ENCODE measurements around the gene SYNE1. TPM values are rescaled to one million over a fixed set of nuclear protein-coding genes. Genes with fewer than 3 reads are reported as not detected.

The SYNE1 gene
- total RNA-seq, 2 experiments from 2014 or later: 74.6 to 140 TPM

DNA sequence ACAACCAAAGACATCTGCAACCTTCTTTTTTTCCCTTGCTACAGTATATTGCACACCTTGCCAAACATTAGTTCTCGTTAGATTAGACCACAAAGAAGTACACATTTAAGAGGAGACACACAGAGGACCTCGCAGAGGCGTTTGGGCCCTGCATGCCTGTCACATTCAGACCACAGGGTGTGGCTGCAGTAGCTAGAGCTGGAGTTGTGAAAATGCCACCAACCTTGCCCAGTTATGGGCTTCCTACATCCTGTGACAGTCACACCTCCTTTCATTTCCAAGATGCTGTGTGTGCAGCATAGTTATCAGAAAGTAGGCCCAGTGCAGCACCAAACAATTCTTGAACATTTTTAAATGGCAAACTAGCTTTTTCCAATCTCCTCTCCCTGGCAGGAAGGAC, 2.4 kb downstream of the SYNE1 start:
- H3K27ac ChIP-seq (ENCODE audit: low read depth, low read length, poor library complexity, severe bottlenecking): no peak overlapping the region
- CTCF ChIA-PET (ENCODE audit: unreplicated experiment): no interaction called here
- no peak for DNase-seq (ENCODE audit: low spot score)

DNA sequence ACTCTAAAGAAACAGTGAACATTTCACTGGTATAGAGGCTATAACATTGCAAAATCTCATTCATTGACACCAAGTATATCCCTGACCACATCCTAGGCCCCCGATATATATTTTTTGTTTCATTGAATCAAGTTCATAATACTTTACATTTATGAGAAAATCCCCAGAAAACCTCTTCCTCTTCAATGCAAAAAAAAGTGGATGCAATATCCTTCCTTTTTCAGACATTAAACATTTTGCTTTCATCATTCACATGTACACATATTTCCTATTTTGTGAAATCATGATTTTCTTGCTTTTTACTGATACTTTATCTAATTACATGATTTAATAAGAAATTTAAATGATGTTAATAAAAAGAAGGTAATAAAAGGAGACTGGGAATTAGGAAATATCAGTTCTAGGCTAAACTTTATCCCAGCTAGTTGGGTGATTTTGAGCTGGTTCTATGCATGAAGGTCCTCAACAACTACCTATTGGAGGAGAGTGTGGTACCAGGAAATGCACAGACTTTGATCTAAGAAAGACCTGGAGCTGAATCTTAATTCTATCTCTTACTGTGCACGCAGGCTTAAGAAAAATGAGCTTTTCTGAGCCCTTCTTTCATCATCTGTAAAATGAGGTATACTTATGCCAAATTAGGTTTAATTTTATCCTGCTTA, 4.9 kb downstream of the SYNE1 start:
- CTCF ChIA-PET (ENCODE audit: unreplicated experiment): no interaction called here
- DNase-seq (ENCODE audit: low spot score): no peak
- no peaks in the 10 kb centered on the region for H3K9me3 ChIP-seq (ENCODE audit: low read length)
- H3K4me1 ChIP-seq (ENCODE audit: insufficient read depth, low read length, poor library complexity, severe bottlenecking): peaks cover 15% of the 10 kb centered on the region
- no peaks in the 10 kb centered on the region for H3K79me2 ChIP-seq (ENCODE audit: insufficient read depth, low read depth, low read length)
- no peaks in the 10 kb centered on the region for H4K20me1 ChIP-seq (ENCODE audit: insufficient read depth, low read length)
- H3K36me3 ChIP-seq (ENCODE audit: insufficient read depth, low read length): no peaks in the 10 kb centered on the region
- no TSS peak for BruUV-seq (replicated peaks)
- no peak overlapping the region for H3K4me2 ChIP-seq (ENCODE audit: low read length)
- TF ChIP-seq EZH2phosphoT487 (IDR thresholded peaks at IDR 0.05; ENCODE audit: borderline replicate concordance, low read depth, low read length) (no peak), CTCF (conservative IDR thresholded peaks at IDR 0.05; ENCODE audit: low read length) (no peak)
- H3K4me3 ChIP-seq (ENCODE audit: low read depth, low read length, poor library complexity, severe bottlenecking): no peak overlapping the region
- no peak overlapping the region for H2AFZ ChIP-seq (ENCODE audit: low read length)
- POLR2A ChIA-PET: interaction anchor here (0.6 to 2.0 kb wide), 4 partner anchors 13 to 133 kb away, joined by 3 to 6 read pairs (median 3); no protein-coding TSS in a partner anchor
- no peaks in the 10 kb centered on the region for H3K9me2 ChIP-seq (ENCODE audit: insufficient read depth, low read length)
- no peak overlapping the region for H3K27ac ChIP-seq (ENCODE audit: low read depth, low read length, poor library complexity, severe bottlenecking)
- intact Hi-C loops (cut with micrococcal nuclease; ENCODE audit: unreplicated experiment): no loop called here

More for the DNA sequence above, 2.4 kb downstream of the SYNE1 start:
- H2AFZ ChIP-seq (ENCODE audit: low read length): no peak overlapping the region
- no TSS peak for BruUV-seq (replicated peaks)
- H3K4me2 ChIP-seq (ENCODE audit: low read length): no peak overlapping the region
- no peaks in the 10 kb centered on the region for H3K36me3 ChIP-seq (ENCODE audit: insufficient read depth, low read length)
- no peaks in the 10 kb centered on the region for H3K9me3 ChIP-seq (ENCODE audit: low read length)
- H4K20me1 ChIP-seq (ENCODE audit: insufficient read depth, low read length): no peaks in the 10 kb centered on the region
- no peaks in the 10 kb centered on the region for H3K9me2 ChIP-seq (ENCODE audit: insufficient read depth, low read length)
- H3K79me2 ChIP-seq (ENCODE audit: insufficient read depth, low read depth, low read length): no peaks in the 10 kb centered on the region
- H3K4me1 ChIP-seq (ENCODE audit: insufficient read depth, low read length, poor library complexity, severe bottlenecking): peaks cover 17% of the 10 kb centered on the region
- intact Hi-C loops (cut with micrococcal nuclease; ENCODE audit: unreplicated experiment): no loop called here
- H3K4me3 ChIP-seq (ENCODE audit: low read depth, low read length, poor library complexity, severe bottlenecking): no peak overlapping the region
- POLR2A ChIA-PET: no interaction called here
- TF ChIP-seq EZH2phosphoT487 (IDR thresholded peaks at IDR 0.05; ENCODE audit: borderline replicate concordance, low read depth, low read length) (no peak), CTCF (conservative IDR thresholded peaks at IDR 0.05; ENCODE audit: low read length) (no peak)

- no peaks in the 10 kb centered on the region for H4K20me1 ChIP-seq (ENCODE audit: insufficient read depth, low read length)
- CTCF ChIA-PET (ENCODE audit: unreplicated experiment): no interaction called here
- no peak overlapping the region for H2AFZ ChIP-seq (ENCODE audit: low read length)
- H3K4me2 ChIP-seq (ENCODE audit: low read length): no peak overlapping the region
- no peaks in the 10 kb centered on the region for H3K9me3 ChIP-seq (ENCODE audit: low read length)
- POLR2A ChIA-PET: interaction anchor here (0.6 to 2.0 kb wide), 6 partner anchors 14 to 500 kb away, joined by 3 to 6 read pairs (median 4); no protein-coding TSS in a partner anchor
- peaks cover 8% of the 10 kb centered on the region for H3K4me1 ChIP-seq (ENCODE audit: insufficient read depth, low read length, poor library complexity, severe bottlenecking)
- no peak for DNase-seq (ENCODE audit: low spot score)
- no peaks in the 10 kb centered on the region for H3K79me2 ChIP-seq (ENCODE audit: insufficient read depth, low read depth, low read length)
- intact Hi-C loops (cut with micrococcal nuclease; ENCODE audit: unreplicated experiment): no loop called here
- no peak for TF ChIP-seq EZH2phosphoT487 (IDR thresholded peaks at IDR 0.05; ENCODE audit: borderline replicate concordance, low read depth, low read length)
- no peak overlapping the region for H3K27ac ChIP-seq (ENCODE audit: low read depth, low read length, poor library complexity, severe bottlenecking)
- H3K36me3 ChIP-seq (ENCODE audit: insufficient read depth, low read length): no peaks in the 10 kb centered on the region
- no peaks in the 10 kb centered on the region for H3K9me2 ChIP-seq (ENCODE audit: insufficient read depth, low read length)
- BruUV-seq (replicated peaks): no TSS peak
- H3K4me3 ChIP-seq (ENCODE audit: low read depth, low read length, poor library complexity, severe bottlenecking): no peak overlapping the region
Measured at GRCh38 chr6:152631376-152631775, 5.8 kb downstream of the SYNE1 start.

Data from OCI-LY7 (cell line).